Lower lobe of right lung (tissue), 2 donors: Measurements from ENCODE around the gene ING3. TPM values are rescaled to one million over a fixed set of nuclear protein-coding genes. Genes with fewer than 3 reads are reported as not detected.

ENCODE experiments used
- ATAC-seq, 2 donors: fragments of 200-7000 bp; cut with Tn5 transposase; one replicate each; pipeline ENCODE4 v1.9.1; 2020 to 2022; ENCODE audit warnings: mild to moderate bottlenecking in 2 of 2, moderate library complexity in 2 of 2
- DNase-seq: peaks from one replicate; pipeline ENCODE4 v3.0.0-alpha.2; 2020
- H3K27ac ChIP-seq: fragments of 200-600 bp; one replicate; pipeline ENCODE4 v1.8.0; 2022
- H3K27me3 ChIP-seq: fragments of 200-600 bp; one replicate; pipeline ENCODE4 v1.8.0; 2022; ENCODE audit warnings: low read depth
- H3K36me3 ChIP-seq: fragments of 200-600 bp; one replicate; pipeline ENCODE4 v1.8.0; 2022; ENCODE audit warnings: mild to moderate bottlenecking
- H3K4me1 ChIP-seq: fragments of 200-600 bp; one replicate; pipeline ENCODE4 v1.8.0; 2022
- H3K4me3 ChIP-seq: fragments of 200-600 bp; one replicate; pipeline ENCODE4 v1.8.0; 2022; ENCODE audit warnings: mild to moderate bottlenecking
- H3K9me3 ChIP-seq: fragments of 200-600 bp; one replicate; pipeline ENCODE4 v1.8.0; 2022
- CTCF ChIP-seq: fragments of 200-600 bp; IDR thresholded peaks from one replicate; pipeline ENCODE4 v1.8.0; 2022; ENCODE audit warnings: antibody characterized with exemption, mild to moderate bottlenecking
- intact Hi-C: fragments of 100-400 bp; cut with DNase I; formaldehyde crosslinking; loops from one replicate; pipeline ENCODE4 v1.11.0; 2022
- total RNA-seq: library from RNA; stranded (reverse); fragmentation: NEBNext Ultra II Directional; extraction: Animal tissue kit (Norgen Biotek cat#: 25700); gene quantifications from one replicate; pipeline ENCODE4 v1.2.1, GENCODE V29; 2021
- donor health status: DM: no; HTN: yes; CAD: no; lungs with severe emphysema.

ING3 gene
- total RNA-seq, 1 donor from 2014 or later, result 21.5 TPM

GRCh38 chr7:120927454-120928103 lies 23.0 kb upstream of the ING3 start:
- H3K9me3 ChIP-seq, result no peaks in the 10 kb centered on the region
- no peaks in the 10 kb centered on the region for H3K27me3 ChIP-seq
- ATAC-seq, result no peak
- H3K36me3 ChIP-seq, result no peaks in the 10 kb centered on the region
- intact Hi-C loops, result no loop called here
- no peak overlapping the region for H3K4me3 ChIP-seq
- H3K4me1 ChIP-seq, result no peaks in the 10 kb centered on the region
- no peak overlapping the region for H3K27ac ChIP-seq
- no peak for TF ChIP-seq CTCF
- no peak for DNase-seq

DNA sequence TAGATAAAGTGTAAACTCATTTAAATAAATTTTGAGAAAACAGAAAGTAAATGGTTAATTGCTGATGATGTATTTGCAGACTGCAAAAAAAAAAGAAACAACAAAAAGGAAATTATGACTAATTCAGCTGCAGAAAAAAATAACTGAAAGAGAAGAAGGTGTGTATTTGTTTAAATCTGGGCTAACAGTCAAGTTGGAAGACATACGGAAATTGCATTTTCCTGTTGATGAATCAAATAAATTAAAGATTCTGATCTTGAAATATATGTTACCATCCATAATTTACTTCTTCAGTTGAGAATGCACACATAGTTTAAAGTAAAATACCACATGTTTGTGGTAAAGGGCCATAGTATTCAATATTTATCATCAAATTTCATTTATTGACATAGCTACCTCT lies 19.3 kb upstream of the ING3 start:
- ATAC-seq (no peak), DNase-seq (no peak)
- no peak overlapping the region for H3K4me3 ChIP-seq
- no peaks in the 10 kb centered on the region for H3K27me3 ChIP-seq
- no peaks in the 10 kb centered on the region for H3K9me3 ChIP-seq
- H3K4me1 ChIP-seq, result no peaks in the 10 kb centered on the region
- no peaks in the 10 kb centered on the region for H3K36me3 ChIP-seq
- no peak for TF ChIP-seq CTCF
- intact Hi-C loops, result no loop called here
- H3K27ac ChIP-seq, result no peak overlapping the region

GRCh38 chr7:120933475-120933874 lies 17.1 kb upstream of the ING3 start:
- no peak for DNase-seq
- H3K27ac ChIP-seq, result no peak overlapping the region

GRCh38 chr7:120939345-120939744 lies 11.2 kb upstream of the ING3 start:
- Histone ChIP-seq H3K4me1 (peaks cover 4% of the 10 kb centered on the region), H3K4me3 (no peak overlapping the region), H3K27ac (no peak overlapping the region), H3K27me3 (no peaks in the 10 kb centered on the region), H3K36me3 (no peaks in the 10 kb centered on the region), H3K9me3 (no peaks in the 10 kb centered on the region)
- TF ChIP-seq CTCF, result no peak
- DNase-seq (no peak), ATAC-seq (no peak)
- intact Hi-C loops, result no loop called here

More at GRCh38 chr7:120933475-120933874, 17.1 kb upstream of the ING3 start:
- Histone ChIP-seq H3K36me3 (no peaks in the 10 kb centered on the region), H3K4me3 (no peak overlapping the region), H3K9me3 (no peaks in the 10 kb centered on the region), H3K4me1 (no peaks in the 10 kb centered on the region), H3K27me3 (no peaks in the 10 kb centered on the region)
- ATAC-seq, result no peak
- intact Hi-C loops, result no loop called here
- no peak for TF ChIP-seq CTCF

DNA sequence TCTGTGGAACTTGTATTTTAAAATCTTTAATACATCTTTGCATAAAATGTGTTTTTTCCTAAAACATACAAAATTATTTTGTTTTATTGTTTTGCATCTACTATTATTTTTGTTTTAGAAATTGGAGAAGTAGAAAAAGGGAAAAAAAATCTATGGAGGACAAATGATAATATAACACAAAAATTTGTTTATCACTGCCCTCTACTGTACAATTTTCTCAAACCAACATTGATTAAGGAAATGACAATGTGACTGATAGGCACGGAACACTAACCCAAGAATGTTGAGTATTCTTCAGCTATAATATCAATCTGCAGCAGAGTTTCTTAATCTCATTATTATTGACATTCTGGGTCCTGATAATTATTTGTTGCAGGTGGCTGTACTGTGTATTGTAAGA lies 9.5 kb upstream of the ING3 start:
- H3K27me3 ChIP-seq, result no peaks in the 10 kb centered on the region
- H3K4me3 ChIP-seq, result no peak overlapping the region
- no peaks in the 10 kb centered on the region for H3K9me3 ChIP-seq
- H3K27ac ChIP-seq, result no peak overlapping the region
- no peaks in the 10 kb centered on the region for H3K36me3 ChIP-seq
- intact Hi-C loops, result loop anchor here (10.0 kb wide), 1 partner anchor 136 kb away; no protein-coding TSS in a partner anchor
- H3K4me1 ChIP-seq, result peaks cover 4% of the 10 kb centered on the region
- DNase-seq, result no peak
- TF ChIP-seq CTCF, result peak; percentile 37
- ATAC-seq, result peak; percentile 13 to 70
